Calu3 (cell line): ENCODE results near the gene EFHD2. TPM values are rescaled to one million over a fixed set of nuclear protein-coding genes. Genes with fewer than 3 reads are reported as not detected.
A peak's percentile ranks its signal among the peaks of the same experiment; 100 is the strongest.

Experiments
- BruUV-seq: library from RNA; stranded (reverse); fragments of 400-500 nt; replicated peaks from 2 replicates; lab custom pipeline; 2021; lab: Mats Ljungman, UMichigan
- CTCF ChIA-PET: fragments of 300-600 bp; sonication (Branson Sonifier 250); formaldehyde crosslinking; loops from one replicate; lab custom pipeline; 2022; ENCODE audit warnings: antibody characterized with exemption; lab: Charles Lee
- DNase-seq: peaks from one replicate; pipeline ENCODE4 v3.0.0; 2022
- H3K27ac Mint-ChIP-seq: one replicate; pipeline ENCODE4 v1.8.0; 2022; ENCODE audit warnings: mixed read lengths; ENCODE audit not compliant: unreplicated experiment
- H3K27me3 Mint-ChIP-seq: one replicate; pipeline ENCODE4 v1.8.0; 2022; ENCODE audit warnings: mixed read lengths; ENCODE audit not compliant: unreplicated experiment
- H3K36me3 Mint-ChIP-seq: one replicate; pipeline ENCODE4 v1.8.0; 2022; ENCODE audit warnings: mild to moderate bottlenecking, moderate library complexity, mixed read lengths; ENCODE audit not compliant: insufficient read depth, unreplicated experiment
- H3K4me1 Mint-ChIP-seq: one replicate; pipeline ENCODE4 v1.8.0; 2022; ENCODE audit warnings: mild to moderate bottlenecking, low read depth, mixed read lengths; ENCODE audit not compliant: unreplicated experiment
- H3K4me3 Mint-ChIP-seq: one replicate; pipeline ENCODE4 v1.8.0; 2022; ENCODE audit warnings: mild to moderate bottlenecking, low read depth, moderate library complexity, mixed read lengths; ENCODE audit not compliant: unreplicated experiment
- H3K9me3 Mint-ChIP-seq: one replicate; pipeline ENCODE4 v1.8.0; 2022; ENCODE audit warnings: low read depth, mixed read lengths; ENCODE audit not compliant: unreplicated experiment
- intact Hi-C: fragments of 100-400 bp; cut with micrococcal nuclease; formaldehyde crosslinking; loops from one replicate; pipeline ENCODE4 v1.10.0; 2022; ENCODE audit not compliant: unreplicated experiment
- total RNA-seq: library from RNA; stranded (reverse); gene quantifications from 2 replicates; pipeline ENCODE4 v1.2.3, GENCODE V29; 2022
- TF ChIP-seq, protein P1 (sequence below): fragments of 200-600 bp; IDR thresholded peaks from one replicate; pipeline ENCODE4 v1.8.0; 2022; ENCODE audit warnings: antibody characterized with exemption; ENCODE audit not compliant: unreplicated experiment

The EFHD2 gene
- total RNA-seq, 1 experiment from 2014 or later, result 51.0 TPM

DNA sequence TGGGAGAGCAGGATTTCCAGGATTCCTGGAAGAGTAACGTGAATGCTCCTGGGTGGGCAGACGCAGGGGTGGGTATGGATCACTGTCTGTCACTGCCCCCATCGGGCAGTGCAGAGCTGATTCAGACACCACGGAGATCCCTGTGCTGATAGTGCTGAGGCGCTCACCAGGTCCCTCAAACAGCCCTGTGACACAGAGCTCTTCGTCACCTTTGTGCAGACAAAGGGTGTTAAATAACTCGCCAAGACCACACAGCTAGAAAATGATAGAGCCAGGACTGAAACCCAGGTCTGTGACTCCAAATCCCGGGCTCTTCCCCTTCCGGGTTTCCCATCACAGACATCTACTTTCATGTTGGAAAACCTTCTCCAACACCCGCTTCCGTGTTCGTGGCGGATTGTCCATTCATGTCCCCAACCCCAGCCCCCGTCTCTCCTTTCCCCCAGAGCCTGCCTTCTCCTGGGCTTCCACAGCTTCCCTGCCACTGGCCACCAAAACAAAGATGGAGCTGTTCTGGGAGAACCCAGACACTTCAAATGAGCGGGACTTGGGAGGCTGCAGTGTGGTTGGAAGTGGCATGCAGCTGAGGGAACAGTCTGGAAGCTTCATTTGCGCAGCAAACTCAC lies 2.6 kb downstream of the EFHD2 start:
- Mint-ChIP-seq H3K27me3 (peaks cover 4% of the 10 kb centered on the region), H3K4me3 (peak overlapping the region; percentile 79), H3K9me3 (no peaks in the 10 kb centered on the region), H3K4me1 (peaks cover 38% of the 10 kb centered on the region), H3K27ac (no peak overlapping the region), H3K36me3 (peaks cover 51% of the 10 kb centered on the region)
- CTCF ChIA-PET, result no interaction called here
- TF ChIP-seq, protein P1, sequence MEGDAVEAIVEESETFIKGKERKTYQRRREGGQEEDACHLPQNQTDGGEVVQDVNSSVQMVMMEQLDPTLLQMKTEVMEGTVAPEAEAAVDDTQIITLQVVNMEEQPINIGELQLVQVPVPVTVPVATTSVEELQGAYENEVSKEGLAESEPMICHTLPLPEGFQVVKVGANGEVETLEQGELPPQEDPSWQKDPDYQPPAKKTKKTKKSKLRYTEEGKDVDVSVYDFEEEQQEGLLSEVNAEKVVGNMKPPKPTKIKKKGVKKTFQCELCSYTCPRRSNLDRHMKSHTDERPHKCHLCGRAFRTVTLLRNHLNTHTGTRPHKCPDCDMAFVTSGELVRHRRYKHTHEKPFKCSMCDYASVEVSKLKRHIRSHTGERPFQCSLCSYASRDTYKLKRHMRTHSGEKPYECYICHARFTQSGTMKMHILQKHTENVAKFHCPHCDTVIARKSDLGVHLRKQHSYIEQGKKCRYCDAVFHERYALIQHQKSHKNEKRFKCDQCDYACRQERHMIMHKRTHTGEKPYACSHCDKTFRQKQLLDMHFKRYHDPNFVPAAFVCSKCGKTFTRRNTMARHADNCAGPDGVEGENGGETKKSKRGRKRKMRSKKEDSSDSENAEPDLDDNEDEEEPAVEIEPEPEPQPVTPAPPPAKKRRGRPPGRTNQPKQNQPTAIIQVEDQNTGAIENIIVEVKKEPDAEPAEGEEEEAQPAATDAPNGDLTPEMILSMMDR, result no peak
- intact Hi-C loops, result no loop called here
- DNase-seq, result no peak
- BruUV-seq, result TSS peak; percentile 12

DNA sequence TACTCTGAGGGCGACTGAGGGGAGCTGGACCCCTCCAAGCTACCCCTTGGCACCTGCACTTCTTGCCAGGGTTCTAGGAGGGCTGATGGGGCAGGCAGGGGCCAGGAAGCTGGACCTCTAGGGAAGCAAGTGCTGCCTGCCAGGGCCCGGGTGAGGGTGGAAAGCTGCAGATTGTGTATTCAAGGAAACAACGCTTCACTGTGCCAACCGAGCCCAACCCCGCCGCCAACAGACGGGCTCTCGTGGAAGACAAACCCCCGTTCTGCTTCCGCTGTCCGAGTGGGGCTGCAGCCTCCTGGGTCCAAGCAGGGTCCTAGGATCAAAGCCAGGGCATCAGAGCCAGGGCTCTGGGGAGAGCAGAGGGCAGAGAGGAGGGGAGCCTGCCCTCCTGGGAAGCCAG lies 3.2 kb downstream of the EFHD2 start:
- H3K4me3 Mint-ChIP-seq, result peak overlapping the region; percentile 79
- intact Hi-C loops, result no loop called here
- H3K27me3 Mint-ChIP-seq, result no peaks in the 10 kb centered on the region
- BruUV-seq, result no TSS peak
- CTCF ChIA-PET, result no interaction called here
- TF ChIP-seq, protein P1, result no peak
- H3K4me1 Mint-ChIP-seq, result peaks cover 38% of the 10 kb centered on the region
- H3K27ac Mint-ChIP-seq, result no peak overlapping the region
- no peak for DNase-seq
- peaks cover 54% of the 10 kb centered on the region for H3K36me3 Mint-ChIP-seq
- no peaks in the 10 kb centered on the region for H3K9me3 Mint-ChIP-seq

DNA sequence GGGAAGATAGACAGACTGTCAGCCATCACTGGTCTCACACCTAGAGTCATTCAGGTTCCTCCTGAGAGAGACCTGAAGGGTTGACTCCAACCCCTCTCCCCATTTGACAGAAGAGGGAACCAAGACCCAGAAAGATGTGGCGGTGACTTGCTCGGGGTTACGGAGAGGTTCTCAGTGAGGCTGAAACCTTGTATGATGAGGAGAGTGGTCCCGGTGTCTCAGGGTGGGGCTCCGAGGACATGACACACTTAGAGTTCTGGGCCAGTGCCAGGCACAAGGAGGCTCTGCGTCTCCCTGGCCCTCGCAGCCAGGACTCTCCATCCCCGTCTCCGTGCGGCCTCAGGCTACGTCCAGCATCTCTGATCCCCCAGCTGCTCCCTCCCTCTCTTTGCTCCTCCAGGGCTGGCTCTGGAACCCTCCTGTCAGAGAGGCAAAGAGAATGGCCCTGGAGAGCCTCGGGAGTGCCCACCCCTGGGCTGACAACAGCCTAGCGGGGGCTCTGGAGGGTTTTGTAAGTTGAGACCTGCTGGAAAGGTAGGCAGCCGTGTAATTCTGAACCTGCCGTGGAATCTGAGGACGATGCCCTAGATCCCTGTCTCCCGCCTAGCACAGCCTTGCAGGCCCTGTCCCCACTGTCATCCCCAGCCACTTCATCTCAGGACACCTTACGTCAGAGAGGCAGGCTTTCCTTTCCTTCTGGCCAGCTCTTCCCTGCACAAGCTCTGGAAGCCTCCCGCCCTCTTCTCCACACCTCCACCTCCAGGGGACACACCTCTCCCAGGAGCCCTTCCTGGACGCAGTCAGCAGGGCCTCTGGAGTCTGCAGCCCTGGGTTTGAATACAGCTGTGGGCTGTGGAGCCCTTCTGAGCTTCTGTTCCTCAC lies 4.1 kb downstream of the EFHD2 start:
- H3K4me3 Mint-ChIP-seq, result no peak overlapping the region
- no peak for DNase-seq
- no peaks in the 10 kb centered on the region for H3K27me3 Mint-ChIP-seq
- H3K27ac Mint-ChIP-seq, result no peak overlapping the region
- TF ChIP-seq, protein P1, result no peak
- intact Hi-C loops, result no loop called here
- CTCF ChIA-PET, result no interaction called here
- peaks cover 58% of the 10 kb centered on the region for H3K36me3 Mint-ChIP-seq
- peaks cover 38% of the 10 kb centered on the region for H3K4me1 Mint-ChIP-seq
- H3K9me3 Mint-ChIP-seq, result no peaks in the 10 kb centered on the region
- BruUV-seq, result no TSS peak

DNA sequence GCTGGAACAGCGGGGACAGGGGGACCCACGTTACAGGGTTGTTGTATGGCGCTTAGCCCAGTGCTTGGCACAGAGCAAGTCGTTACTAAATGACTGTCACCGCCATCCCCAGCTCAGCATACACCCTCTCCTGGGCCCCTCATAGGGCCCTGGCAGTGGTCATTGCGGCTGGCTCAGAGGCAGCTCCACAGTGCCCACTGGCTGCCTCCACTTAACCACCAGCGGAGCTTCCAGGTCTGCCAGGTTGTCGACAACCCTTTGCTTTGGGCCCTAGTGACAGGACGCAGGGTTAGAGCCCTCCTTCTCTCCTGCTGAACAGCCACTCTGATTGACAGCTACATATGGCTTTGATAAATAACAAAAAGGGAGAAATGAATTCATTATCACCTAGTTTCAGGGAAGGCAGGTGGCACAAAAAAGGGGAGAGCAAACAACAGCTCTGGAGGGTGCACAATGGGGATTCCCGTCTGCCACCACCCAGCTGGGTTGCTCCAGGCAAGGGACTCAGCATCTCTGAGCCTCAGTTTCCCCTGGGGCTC lies 4.8 kb downstream of the EFHD2 start:
- Mint-ChIP-seq H3K36me3 (peaks cover 53% of the 10 kb centered on the region), H3K4me1 (peaks cover 38% of the 10 kb centered on the region)
- BruUV-seq, result no TSS peak

More for the DNA sequence above, 4.8 kb downstream of the EFHD2 start:
- Mint-ChIP-seq H3K27me3 (no peaks in the 10 kb centered on the region), H3K27ac (no peak overlapping the region), H3K4me3 (no peak overlapping the region), H3K9me3 (no peaks in the 10 kb centered on the region)
- TF ChIP-seq, protein P1, result no peak
- CTCF ChIA-PET, result interaction anchor here (0.5 kb wide), 1 partner anchor 191 kb away, joined by 3 read pairs; no protein-coding TSS in a partner anchor
- intact Hi-C loops, result no loop called here
- DNase-seq, result no peak
